Adrenal gland (tissue), 5 donors: ENCODE results near the gene CLIP2.

Experiments used
- CTCF ChIP-seq, 6 experiments: fragments of 450-650 bp in 4 of 6; fragments of 200-600 bp in 2 of 6; sonication (generic) in 1 of 6; IDR thresholded peaks; 1 replicate in 5 of 6; 2 replicates in 1 of 6; pipeline versions ENCODE4 v1.5.1 to v1.8.0; 2016 to 2021; ENCODE audit warnings: antibody characterized with exemption in 6 of 6, mild to moderate bottlenecking in 2 of 6, moderate library complexity in 1 of 6
- POLR2A ChIP-seq, 2 donors: fragments of 450-650 bp; IDR thresholded peaks; one replicate each; pipeline ENCODE4 v1.6.1; 2017; ENCODE audit warnings: antibody characterized with exemption in 2 of 2, mild to moderate bottlenecking in 2 of 2, moderate library complexity in 1 of 2
- donor health status: DM: no; HTN: no; CAD: no.

GRCh38 chr7:74290981-74291441 is 1.8 kb downstream of the CLIP2 start:
- no peak for TF ChIP-seq POLR2A (IDR thresholded peaks at IDR 0.05)
- TF ChIP-seq CTCF (IDR thresholded peaks at IDR 0.05): no peak
